ENCODE results near the gene LIN52. TPM values are rescaled to one million over a fixed set of nuclear protein-coding genes. Genes with fewer than 3 reads are reported as not detected.

LIN52 gene
- total and polyA plus RNA-seq, 2 of the 13 experiments (the other 11 are each of a cell fraction or from before 2014, with no cell fraction given) = 11.4 to 23.3 TPM

GRCh38 chr14:74085047-74085637 is 386 bp downstream of the LIN52 start (continued):
- no peak for TF ChIP-seq NFIB (CRISPR knock-in tag; IDR thresholded peaks at IDR 0.05; ENCODE audit: borderline replicate concordance)
- TF ChIP-seq ZSCAN22 (CRISPR knock-in tag; IDR thresholded peaks at IDR 0.05) = no peak
- 0 out of 2 replicates have a peak, but pooled peaks have one; percentile 11 for TF ChIP-seq NFATC3 (CRISPR knock-in tag; IDR thresholded peaks at IDR 0.05)
- no peak for TF ChIP-seq ZNF678 (CRISPR knock-in tag; IDR thresholded peaks at IDR 0.05)
- no peak for TF ChIP-seq HOXD1 (CRISPR knock-in tag; IDR thresholded peaks at IDR 0.05)
- no peak for TF ChIP-seq NFRKB (IDR thresholded peaks at IDR 0.05)
- no peak for TF ChIP-seq ZNF891 (CRISPR knock-in tag; IDR thresholded peaks at IDR 0.05)
- no peak for TF ChIP-seq GRHL1 (CRISPR knock-in tag; conservative IDR thresholded peaks at IDR 0.05)
- no peak for TF ChIP-seq ZZZ3 (CRISPR knock-in tag; IDR thresholded peaks at IDR 0.05; ENCODE audit: borderline replicate concordance)
- no peak for TF ChIP-seq SP1 (IDR thresholded peaks at IDR 0.05)
- TF ChIP-seq SP1 (CRISPR knock-in tag; IDR thresholded peaks at IDR 0.05) = no peak
- TF ChIP-seq SIN3A (IDR thresholded peaks at IDR 0.05; ENCODE audit: borderline replicate concordance, low read depth, low read length) = no peak
- no peak for TF ChIP-seq ZNF33A (CRISPR knock-in tag; IDR thresholded peaks at IDR 0.05; ENCODE audit: borderline replicate concordance)
- no peak for TF ChIP-seq SRSF4 (IDR thresholded peaks at IDR 0.05; ENCODE audit: low read depth, low read length, poor library complexity, severe bottlenecking)
- TF ChIP-seq HBP1 (CRISPR knock-in tag; IDR thresholded peaks at IDR 0.05; ENCODE audit: low read depth) = 0 out of 2 replicates have a peak, but pooled peaks have one; percentile 51
- TF ChIP-seq SNAPC2 (CRISPR knock-in tag; IDR thresholded peaks at IDR 0.05) = no peak
- TF ChIP-seq PCBP1 (IDR thresholded peaks at IDR 0.05; ENCODE audit: borderline replicate concordance, low read depth, low read length) = no peak
- 0 out of 2 replicates have a peak, but pooled peaks have one; percentile 36 for TF ChIP-seq ZNF142 (CRISPR knock-in tag; IDR thresholded peaks at IDR 0.05)
- TF ChIP-seq HDAC2 (CRISPR knock-in tag; IDR thresholded peaks at IDR 0.05) = 0 out of 2 replicates have a peak, but pooled peaks have one; percentile 0
- no peak for TF ChIP-seq KDM2A (CRISPR knock-in tag; IDR thresholded peaks at IDR 0.05; ENCODE audit: borderline replicate concordance, low read depth)
- TF ChIP-seq ZSCAN5A (CRISPR knock-in tag; IDR thresholded peaks at IDR 0.05; ENCODE audit: borderline replicate concordance) = no peak

All from HepG2 (cell line).